ENCODE data around the gene ZFAND3.

Gene ZFAND3

DNA sequence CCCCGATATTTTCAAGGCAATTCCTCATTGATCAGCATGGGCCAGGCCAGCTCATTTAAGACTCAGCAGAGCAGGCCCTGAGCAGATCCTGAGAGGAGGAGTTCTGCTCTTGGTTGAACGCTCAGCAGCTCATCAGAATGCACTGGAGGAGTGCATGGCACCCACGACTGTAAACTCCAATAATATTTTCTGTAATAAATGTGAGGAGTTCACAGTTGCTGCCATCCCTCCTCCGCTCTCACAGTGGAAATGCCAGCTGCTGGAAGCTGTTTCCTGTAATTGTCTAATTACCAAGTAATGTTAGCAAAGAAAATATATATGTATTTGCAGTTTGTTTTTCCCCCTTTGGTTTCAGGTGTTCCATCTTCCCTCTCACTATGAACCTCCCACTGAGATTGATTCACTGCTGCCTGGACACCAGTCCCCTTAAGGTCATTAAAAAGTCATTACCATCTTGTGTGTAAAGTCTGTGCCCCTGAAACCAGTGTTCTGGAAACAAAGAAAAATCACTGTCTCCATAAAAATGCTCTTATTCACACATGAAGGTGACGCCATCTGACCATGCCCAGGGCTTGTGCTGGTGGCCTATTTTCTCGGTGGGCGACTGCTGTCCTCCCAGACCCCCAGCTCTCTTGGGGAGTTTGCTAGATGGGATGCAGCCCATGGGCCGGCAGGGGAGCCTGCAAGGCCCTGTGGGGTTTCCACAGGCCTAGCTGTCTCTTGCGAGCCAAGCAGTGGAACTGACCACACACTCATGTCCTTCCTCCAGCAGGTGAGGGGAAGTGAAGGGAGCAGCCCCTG is 374.2 kb downstream of the ZFAND3 start:
- DNase-seq: no peak

DNA sequence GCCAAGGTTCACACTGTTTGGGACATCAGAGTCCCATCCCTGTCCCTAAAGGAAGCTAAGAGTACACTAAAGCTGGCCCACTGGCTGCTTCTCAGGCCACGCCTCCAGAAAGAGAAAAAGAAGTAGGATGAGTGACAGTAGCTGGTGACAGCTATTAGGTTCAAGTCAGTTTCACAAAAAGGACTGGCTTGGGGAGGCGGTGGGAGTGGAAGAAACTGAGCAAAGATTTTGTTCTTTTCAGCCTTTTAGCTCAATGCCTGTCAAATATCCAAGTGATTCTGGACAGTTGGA is 374.7 kb downstream of the ZFAND3 start:
- no peak for DNase-seq

DNA sequence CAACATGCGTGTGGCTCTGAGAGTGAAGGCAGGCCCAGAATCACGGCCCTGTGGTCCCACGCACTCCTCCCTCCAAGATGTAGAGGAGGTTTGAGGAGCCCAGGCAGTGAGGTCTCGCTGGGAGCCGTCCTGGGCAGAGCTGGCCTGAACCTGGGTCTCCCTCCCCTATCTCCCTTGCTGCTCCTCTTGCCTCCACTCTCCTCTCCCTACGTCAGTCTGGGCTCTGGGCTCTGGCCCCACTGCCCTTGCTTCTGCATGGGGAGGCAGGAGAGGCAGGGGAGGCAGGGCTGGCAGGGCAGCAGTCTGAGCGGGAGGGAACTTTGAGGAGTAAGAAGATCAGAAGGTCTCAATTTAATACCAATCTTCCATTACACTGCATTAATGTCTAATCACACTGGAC is 375.1 kb downstream of the ZFAND3 start:
- no peak for DNase-seq

DNA sequence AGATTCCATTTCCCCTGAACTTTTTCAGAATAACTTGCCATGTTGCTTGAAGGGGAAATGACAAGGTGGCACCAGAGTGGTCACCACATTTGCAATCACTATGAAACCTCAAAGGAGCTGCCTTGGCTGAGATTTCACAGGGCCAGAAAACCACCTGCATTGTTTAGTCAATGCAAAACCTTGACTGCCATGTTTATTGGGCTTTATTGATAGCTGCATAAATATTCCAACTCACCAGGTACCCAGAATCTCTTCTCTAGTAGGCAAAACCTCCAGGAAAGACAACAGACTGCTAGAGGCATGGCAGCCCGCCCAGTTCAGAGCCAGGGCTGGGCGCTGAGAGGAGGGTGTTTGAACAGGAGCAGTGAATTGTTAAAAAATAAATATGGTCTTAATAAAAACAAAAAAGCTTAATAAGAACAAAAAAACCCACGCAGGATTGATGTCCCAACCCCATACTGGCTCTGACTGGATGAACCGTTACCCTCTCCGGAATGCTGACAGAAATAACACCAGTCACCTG is 375.6 kb downstream of the ZFAND3 start:
- no peak for DNase-seq

DNA sequence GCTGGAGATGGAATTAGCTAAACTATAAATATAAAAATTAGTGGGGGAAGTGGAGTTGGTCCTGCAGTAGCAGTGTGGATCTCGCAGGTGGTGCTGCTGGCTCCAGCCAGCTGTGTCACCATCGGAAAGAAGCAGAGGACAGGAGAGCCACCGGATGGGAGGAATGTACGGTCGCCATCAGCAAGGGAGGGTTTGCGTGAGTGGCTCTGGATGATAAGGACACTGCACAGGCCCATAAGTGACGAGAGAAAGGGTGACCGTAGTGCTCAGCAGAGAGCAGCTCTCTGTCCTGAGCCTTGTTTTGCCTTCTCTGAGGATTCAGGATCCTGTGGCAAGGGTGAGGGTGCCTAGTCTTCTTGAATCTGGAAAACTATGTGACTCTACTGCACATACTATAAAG is 378.7 kb downstream of the ZFAND3 start:
- DNase-seq: no peak
